MCF 10A (cell line): Measurements from ENCODE around the gene SERPINB7. TPM values are rescaled to one million over a fixed set of nuclear protein-coding genes. Genes with fewer than 3 reads are reported as not detected.

Source experiments
- BruUV-seq: library from RNA; stranded (reverse); fragments of 400-500 nt; replicated peaks from 2 replicates; lab custom pipeline; 2021; lab: Mats Ljungman, UMichigan
- CTCF ChIA-PET: fragments of 300-600 bp; sonication (Branson Sonifier 250); formaldehyde crosslinking; extraction: SDS; loops from one replicate; lab custom pipeline; 2021; ENCODE audit warnings: antibody characterized with exemption, inconsistent platforms; lab: Yijun Ruan, JAX
- POLR2A ChIA-PET: fragments of 300-600, 350-650 bp; sonication (Branson Sonifier 250); formaldehyde crosslinking; extraction: SDS; loops from one replicate; lab custom pipeline; 2020; ENCODE audit warnings: antibody characterized with exemption, inconsistent platforms; lab: Yijun Ruan, JAX
- DNase-seq: peaks from one replicate; pipeline ENCODE4 v3.0.0-alpha.2; 2018; ENCODE audit not compliant: unreplicated experiment
- H3K27ac Mint-ChIP-seq: one replicate; pipeline ENCODE4 v1.8.0; 2022; ENCODE audit warnings: mild to moderate bottlenecking, low read depth, mixed read lengths; ENCODE audit not compliant: unreplicated experiment
- H3K27me3 Mint-ChIP-seq: one replicate; pipeline ENCODE4 v1.8.0; 2022; ENCODE audit warnings: mixed read lengths; ENCODE audit not compliant: insufficient read depth, unreplicated experiment
- H3K36me3 Mint-ChIP-seq: one replicate; pipeline ENCODE4 v1.8.0; 2022; ENCODE audit warnings: mild to moderate bottlenecking, moderate library complexity, mixed read lengths; ENCODE audit not compliant: insufficient read depth, unreplicated experiment
- H3K4me1 Mint-ChIP-seq: one replicate; pipeline ENCODE4 v1.8.0; 2022; ENCODE audit warnings: mixed read lengths; ENCODE audit not compliant: insufficient read depth, unreplicated experiment
- H3K4me3 Mint-ChIP-seq: one replicate; pipeline ENCODE4 v1.8.0; 2022; ENCODE audit warnings: mild to moderate bottlenecking, moderate library complexity, mixed read lengths; ENCODE audit not compliant: unreplicated experiment
- H3K9me3 Mint-ChIP-seq: one replicate; pipeline ENCODE4 v1.8.0; 2022; ENCODE audit warnings: mixed read lengths; ENCODE audit not compliant: unreplicated experiment
- intact Hi-C: fragments of 100-400 bp; cut with micrococcal nuclease; formaldehyde crosslinking; loops from 2 replicates; pipeline ENCODE4 v1.14.1; 2022
- total RNA-seq: library from RNA; stranded (reverse); gene quantifications from 2 replicates; pipeline ENCODE4 v1.2.3, GENCODE V29; 2022
- TF ChIP-seq, protein P1 (sequence below): fragments of 200-600 bp; IDR thresholded peaks from one replicate; pipeline ENCODE4 v1.8.0; 2022; ENCODE audit warnings: antibody characterized with exemption, mild to moderate bottlenecking; ENCODE audit not compliant: unreplicated experiment

The SERPINB7 gene
- total RNA-seq, 1 experiment from 2014 or later: 3.0 TPM

- CTCF ChIA-PET: interaction anchor here (0.6 to 1.1 kb wide), 4 partner anchors 26 to 460 kb away, joined by 3 to 4 read pairs (median 3); no protein-coding TSS in a partner anchor
- H3K9me3 Mint-ChIP-seq: no peaks in the 10 kb centered on the region
- no TSS peak for BruUV-seq
These were observed 8.2 kb downstream of the SERPINB7 start for GRCh38 chr18:63783394-63783793.

DNA sequence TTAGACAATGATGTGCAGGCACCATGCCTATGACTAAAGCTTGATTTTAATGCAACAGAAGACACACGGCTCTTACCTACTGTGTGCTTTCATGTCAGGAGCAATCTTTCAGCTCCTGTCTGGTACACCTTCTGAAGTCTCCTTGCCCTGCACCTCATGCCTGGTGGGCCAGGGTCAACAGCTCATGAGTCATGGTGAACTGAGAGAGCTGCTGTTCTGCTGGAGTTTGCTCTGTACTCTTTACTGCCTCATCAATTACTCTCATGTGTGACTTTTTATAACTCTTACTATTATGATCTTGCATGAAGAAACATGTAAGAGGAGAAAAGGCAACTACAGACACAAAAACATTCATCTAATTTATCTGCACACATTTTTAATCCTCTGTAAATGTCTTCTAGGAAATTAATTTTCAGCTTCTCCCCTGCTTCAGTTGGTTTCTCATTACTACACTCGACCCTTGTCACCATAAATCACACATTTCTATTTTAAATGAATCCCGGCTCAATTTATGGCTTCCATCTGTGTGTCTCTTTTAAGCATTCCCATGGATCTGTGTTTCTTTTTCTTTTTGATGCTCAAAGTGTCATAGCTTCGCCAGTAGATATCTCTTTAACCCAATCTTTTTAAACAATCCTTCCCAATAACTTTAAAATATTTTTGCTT lies 9.7 kb downstream of the SERPINB7 start:
- Mint-ChIP-seq H3K27me3 (no peaks in the 10 kb centered on the region), H3K4me3 (no peak overlapping the region), H3K9me3 (no peaks in the 10 kb centered on the region), H3K4me1 (peaks cover 8% of the 10 kb centered on the region), H3K27ac (no peak overlapping the region), H3K36me3 (no peaks in the 10 kb centered on the region)
- intact Hi-C loops: no loop called here
- DNase-seq: no peak
- TF ChIP-seq, protein P1, sequence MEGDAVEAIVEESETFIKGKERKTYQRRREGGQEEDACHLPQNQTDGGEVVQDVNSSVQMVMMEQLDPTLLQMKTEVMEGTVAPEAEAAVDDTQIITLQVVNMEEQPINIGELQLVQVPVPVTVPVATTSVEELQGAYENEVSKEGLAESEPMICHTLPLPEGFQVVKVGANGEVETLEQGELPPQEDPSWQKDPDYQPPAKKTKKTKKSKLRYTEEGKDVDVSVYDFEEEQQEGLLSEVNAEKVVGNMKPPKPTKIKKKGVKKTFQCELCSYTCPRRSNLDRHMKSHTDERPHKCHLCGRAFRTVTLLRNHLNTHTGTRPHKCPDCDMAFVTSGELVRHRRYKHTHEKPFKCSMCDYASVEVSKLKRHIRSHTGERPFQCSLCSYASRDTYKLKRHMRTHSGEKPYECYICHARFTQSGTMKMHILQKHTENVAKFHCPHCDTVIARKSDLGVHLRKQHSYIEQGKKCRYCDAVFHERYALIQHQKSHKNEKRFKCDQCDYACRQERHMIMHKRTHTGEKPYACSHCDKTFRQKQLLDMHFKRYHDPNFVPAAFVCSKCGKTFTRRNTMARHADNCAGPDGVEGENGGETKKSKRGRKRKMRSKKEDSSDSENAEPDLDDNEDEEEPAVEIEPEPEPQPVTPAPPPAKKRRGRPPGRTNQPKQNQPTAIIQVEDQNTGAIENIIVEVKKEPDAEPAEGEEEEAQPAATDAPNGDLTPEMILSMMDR: no peak
- CTCF ChIA-PET: interaction anchor here (0.6 to 0.7 kb wide), 4 partner anchors 45 to 260 kb away, joined by 3 to 4 read pairs (median 4); no protein-coding TSS in a partner anchor
- POLR2A ChIA-PET: interaction anchor here (0.6 to 1.2 kb wide), 3 partner anchors 9 to 10 kb away, joined by 3 to 4 read pairs (median 3); partner anchors contain the start of gene SERPINB7
- BruUV-seq: no TSS peak

More at GRCh38 chr18:63783394-63783793, 8.2 kb downstream of the SERPINB7 start:
- H3K36me3 Mint-ChIP-seq: no peaks in the 10 kb centered on the region
- H3K27ac Mint-ChIP-seq: no peak overlapping the region
- H3K4me1 Mint-ChIP-seq: no peaks in the 10 kb centered on the region
- TF ChIP-seq, protein P1: no peak
- intact Hi-C loops: no loop called here
- H3K27me3 Mint-ChIP-seq: no peaks in the 10 kb centered on the region
- POLR2A ChIA-PET: no interaction called here
- H3K4me3 Mint-ChIP-seq: no peak overlapping the region
- DNase-seq: peak; percentile 32

GRCh38 chr18:63787673-63788072 lies 12.5 kb downstream of the SERPINB7 start:
- TF ChIP-seq, protein P1: no peak
- ChIA-PET POLR2A (no interaction called here), CTCF (interaction anchor here (1.0 to 1.3 kb wide), 2 partner anchors 45 to 269 kb away, joined by 3 read pairs; no protein-coding TSS in a partner anchor)
- intact Hi-C loops: no loop called here
- DNase-seq: no peak
- Mint-ChIP-seq H3K9me3 (no peaks in the 10 kb centered on the region), H3K4me3 (no peak overlapping the region), H3K36me3 (no peaks in the 10 kb centered on the region), H3K4me1 (peaks cover 8% of the 10 kb centered on the region), H3K27ac (peak overlapping the region; percentile 31), H3K27me3 (no peaks in the 10 kb centered on the region)
- no TSS peak for BruUV-seq

DNA sequence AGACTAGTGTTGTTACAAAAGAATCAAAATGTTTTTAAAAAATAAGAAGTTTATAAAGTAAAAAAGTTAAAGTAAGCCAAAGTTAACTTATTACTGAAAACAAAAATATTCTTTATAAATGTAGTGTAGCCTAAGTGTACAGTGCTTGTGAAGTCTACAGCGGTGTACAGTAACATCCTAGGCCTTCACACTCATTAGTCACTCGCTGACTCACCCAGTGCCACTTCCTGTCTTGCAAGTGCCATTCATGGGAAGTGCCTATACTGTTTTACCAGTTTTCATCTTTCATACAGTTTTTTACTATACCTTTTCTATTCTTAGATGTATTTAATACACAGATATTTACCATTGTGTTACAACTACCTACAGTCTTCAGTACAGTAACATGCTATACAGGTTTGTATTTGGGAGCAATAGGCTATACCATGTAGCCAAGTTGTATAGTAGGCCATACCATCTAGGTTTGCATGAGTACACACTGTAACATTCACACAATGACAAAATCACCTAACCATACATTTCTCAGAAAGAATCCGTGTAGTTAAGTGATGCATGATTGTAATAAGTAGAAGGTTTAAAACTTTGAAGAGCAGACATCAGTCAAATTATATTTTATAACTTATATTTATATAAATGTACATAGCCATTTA lies 13.4 kb downstream of the SERPINB7 start:
- Mint-ChIP-seq H3K27me3 (no peaks in the 10 kb centered on the region), H3K27ac (peak overlapping the region; percentile 31)
- CTCF ChIA-PET: interaction anchor here (1.0 to 1.3 kb wide), 2 partner anchors 46 to 270 kb away, joined by 3 read pairs; no protein-coding TSS in a partner anchor

More for the DNA sequence above, 13.4 kb downstream of the SERPINB7 start:
- TF ChIP-seq, protein P1: no peak
- no peaks in the 10 kb centered on the region for H3K9me3 Mint-ChIP-seq
- BruUV-seq: no TSS peak
- peaks cover 8% of the 10 kb centered on the region for H3K4me1 Mint-ChIP-seq
- H3K4me3 Mint-ChIP-seq: no peak overlapping the region
- POLR2A ChIA-PET: no interaction called here
- intact Hi-C loops: no loop called here
- H3K36me3 Mint-ChIP-seq: no peaks in the 10 kb centered on the region
- peak; percentile 92 for DNase-seq
